K562 (cell line): ENCODE data around the gene GCDH. TPM values are rescaled to one million over a fixed set of nuclear protein-coding genes. Genes with fewer than 3 reads are reported as not detected.

Experiments used
- CC2D1A ChIP-seq: fragments of 450-650 bp; IDR thresholded peaks from 2 replicates; pipeline ENCODE4 v1.6.1; 2017; ENCODE audit warnings: mild to moderate bottlenecking
- FIP1L1 ChIP-seq: fragments of 200-400 bp; formaldehyde crosslinking; IDR thresholded peaks from 2 replicates; pipeline ENCODE4 v1.6.1; 2018; ENCODE audit warnings: mild to moderate bottlenecking, low read depth, low read length; ENCODE audit not compliant: poor library complexity, severe bottlenecking
- HINFP ChIP-seq: fragments of 450-650 bp; conservative IDR thresholded peaks from 2 replicates; pipeline ENCODE4 v1.6.1; 2016; ENCODE audit warnings: missing genetic modification characterization, low read depth, mild to moderate bottlenecking, control low read depth, missing compliant biosample characterization
- MAZ ChIP-seq, 2 experiments: fragments of 450-650 bp in 1 of 2; sonication (generic) in 1 of 2; formaldehyde crosslinking; IDR thresholded peaks in 1 of 2; conservative IDR thresholded peaks in 1 of 2; 2 replicates each; pipeline versions ENCODE4 v1.4.0 to v1.5.0; 2020; ENCODE audit warnings: mild to moderate bottlenecking in 1 of 2, missing genetic modification reagents in 1 of 2
- TARDBP ChIP-seq: fragments of 450-650 bp; IDR thresholded peaks from 2 replicates; pipeline ENCODE4 v1.6.1; 2016
- VEZF1 ChIP-seq: fragments of 200-800 bp; sonication (Bioruptor generic); IDR thresholded peaks from 2 replicates; pipeline ENCODE4 v1.6.1; 2017; ENCODE audit warnings: missing genetic modification characterization, missing compliant biosample characterization
- ZNF197 ChIP-seq: fragments of 200-800 bp; sonication (Bioruptor generic); IDR thresholded peaks from 2 replicates; pipeline ENCODE4 v1.6.1; 2016; ENCODE audit warnings: low read depth, missing genetic modification characterization, missing compliant biosample characterization
- ZNF696 ChIP-seq: fragments of 250-450 bp; sonication (Bioruptor Pico); conservative IDR thresholded peaks from 2 replicates; pipeline ENCODE4 v1.4.0; 2020; ENCODE audit warnings: mild to moderate bottlenecking, moderate library complexity
- ZNF75A ChIP-seq: fragments of 450-650 bp; formaldehyde crosslinking; IDR thresholded peaks from 2 replicates; pipeline ENCODE4 v1.4.0; 2020; ENCODE audit warnings: mild to moderate bottlenecking
- ZNF780A ChIP-seq: fragments of 250-450 bp; sonication (Bioruptor Pico); IDR thresholded peaks from 2 replicates; pipeline ENCODE4 v1.5.0; 2021; ENCODE audit warnings: mild to moderate bottlenecking
- polyA plus RNA-seq, 8 experiments: library from polyadenylated mRNA; depleted of rRNA in 4 of 8; stranded (reverse) in 5 of 8; unstranded in 3 of 8; fragments of >200 nt; fragmentation: Nextera tagmentation in 2 of 8; fragmentation: Illumina TruSeq in 1 of 8; extraction: Ambion mirVana in 2 of 8; extraction: Trizol in 1 of 8; gene quantifications; 2 replicates each; pipeline versions ENCODE4 v1.2.1 to v1.2.3, GENCODE V29; 2011 to 2014; ENCODE audit warnings: inconsistent platforms in 1 of 8, missing spikeins in 1 of 8
- total RNA-seq, 7 experiments: library from RNA; depleted of rRNA in 6 of 7; stranded (reverse); fragments of >200 nt in 6 of 7; fragmentation: Illumina TruSeq in 2 of 7; extraction: Trizol in 2 of 7; gene quantifications; 2 replicates each; pipeline versions ENCODE4 v1.2.1 to v1.2.3, GENCODE V29; 2011 to 2021; ENCODE audit warnings: low replicate concordance in 1 of 7
- TF ChIP-seq, protein P1 (sequence below): fragments of 450-650 bp; IDR thresholded peaks from 2 replicates; pipeline ENCODE4 v1.6.1; 2016; ENCODE audit warnings: mild to moderate bottlenecking
- TF ChIP-seq, protein P2 (sequence below): fragments of 450-650 bp; IDR thresholded peaks from 2 replicates; pipeline ENCODE4 v1.6.1; 2018; ENCODE audit not compliant: partially characterized antibody
- TF ChIP-seq, protein P3 (sequence below): sonication (generic); formaldehyde crosslinking; IDR thresholded peaks from 2 replicates; pipeline ENCODE4 v1.8.1; 2023; ENCODE audit warnings: mild to moderate bottlenecking, missing genetic modification reagents
- TF ChIP-seq, protein P4 (sequence below): sonication (generic); formaldehyde crosslinking; IDR thresholded peaks from 2 replicates; pipeline ENCODE4 v1.8.0; 2022; ENCODE audit warnings: mild to moderate bottlenecking, low read depth, missing genetic modification reagents

GCDH gene
- total and polyA plus RNA-seq, 9 of the 15 experiments (the other 6 are each of a cell fraction or from before 2014, with no cell fraction given): 2.9 to 50.8 (median 19.1) TPM

- TF ChIP-seq, protein P1, sequence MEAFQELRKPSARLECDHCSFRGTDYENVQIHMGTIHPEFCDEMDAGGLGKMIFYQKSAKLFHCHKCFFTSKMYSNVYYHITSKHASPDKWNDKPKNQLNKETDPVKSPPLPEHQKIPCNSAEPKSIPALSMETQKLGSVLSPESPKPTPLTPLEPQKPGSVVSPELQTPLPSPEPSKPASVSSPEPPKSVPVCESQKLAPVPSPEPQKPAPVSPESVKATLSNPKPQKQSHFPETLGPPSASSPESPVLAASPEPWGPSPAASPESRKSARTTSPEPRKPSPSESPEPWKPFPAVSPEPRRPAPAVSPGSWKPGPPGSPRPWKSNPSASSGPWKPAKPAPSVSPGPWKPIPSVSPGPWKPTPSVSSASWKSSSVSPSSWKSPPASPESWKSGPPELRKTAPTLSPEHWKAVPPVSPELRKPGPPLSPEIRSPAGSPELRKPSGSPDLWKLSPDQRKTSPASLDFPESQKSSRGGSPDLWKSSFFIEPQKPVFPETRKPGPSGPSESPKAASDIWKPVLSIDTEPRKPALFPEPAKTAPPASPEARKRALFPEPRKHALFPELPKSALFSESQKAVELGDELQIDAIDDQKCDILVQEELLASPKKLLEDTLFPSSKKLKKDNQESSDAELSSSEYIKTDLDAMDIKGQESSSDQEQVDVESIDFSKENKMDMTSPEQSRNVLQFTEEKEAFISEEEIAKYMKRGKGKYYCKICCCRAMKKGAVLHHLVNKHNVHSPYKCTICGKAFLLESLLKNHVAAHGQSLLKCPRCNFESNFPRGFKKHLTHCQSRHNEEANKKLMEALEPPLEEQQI: no peak
- peak; percentile 80 for TF ChIP-seq ZNF197
- no peak for TF ChIP-seq ZNF780A (CRISPR knock-in tag)
- TF ChIP-seq CC2D1A: no peak
- no peak for TF ChIP-seq ZNF696 (CRISPR knock-in tag)
- TF ChIP-seq, protein P2, sequence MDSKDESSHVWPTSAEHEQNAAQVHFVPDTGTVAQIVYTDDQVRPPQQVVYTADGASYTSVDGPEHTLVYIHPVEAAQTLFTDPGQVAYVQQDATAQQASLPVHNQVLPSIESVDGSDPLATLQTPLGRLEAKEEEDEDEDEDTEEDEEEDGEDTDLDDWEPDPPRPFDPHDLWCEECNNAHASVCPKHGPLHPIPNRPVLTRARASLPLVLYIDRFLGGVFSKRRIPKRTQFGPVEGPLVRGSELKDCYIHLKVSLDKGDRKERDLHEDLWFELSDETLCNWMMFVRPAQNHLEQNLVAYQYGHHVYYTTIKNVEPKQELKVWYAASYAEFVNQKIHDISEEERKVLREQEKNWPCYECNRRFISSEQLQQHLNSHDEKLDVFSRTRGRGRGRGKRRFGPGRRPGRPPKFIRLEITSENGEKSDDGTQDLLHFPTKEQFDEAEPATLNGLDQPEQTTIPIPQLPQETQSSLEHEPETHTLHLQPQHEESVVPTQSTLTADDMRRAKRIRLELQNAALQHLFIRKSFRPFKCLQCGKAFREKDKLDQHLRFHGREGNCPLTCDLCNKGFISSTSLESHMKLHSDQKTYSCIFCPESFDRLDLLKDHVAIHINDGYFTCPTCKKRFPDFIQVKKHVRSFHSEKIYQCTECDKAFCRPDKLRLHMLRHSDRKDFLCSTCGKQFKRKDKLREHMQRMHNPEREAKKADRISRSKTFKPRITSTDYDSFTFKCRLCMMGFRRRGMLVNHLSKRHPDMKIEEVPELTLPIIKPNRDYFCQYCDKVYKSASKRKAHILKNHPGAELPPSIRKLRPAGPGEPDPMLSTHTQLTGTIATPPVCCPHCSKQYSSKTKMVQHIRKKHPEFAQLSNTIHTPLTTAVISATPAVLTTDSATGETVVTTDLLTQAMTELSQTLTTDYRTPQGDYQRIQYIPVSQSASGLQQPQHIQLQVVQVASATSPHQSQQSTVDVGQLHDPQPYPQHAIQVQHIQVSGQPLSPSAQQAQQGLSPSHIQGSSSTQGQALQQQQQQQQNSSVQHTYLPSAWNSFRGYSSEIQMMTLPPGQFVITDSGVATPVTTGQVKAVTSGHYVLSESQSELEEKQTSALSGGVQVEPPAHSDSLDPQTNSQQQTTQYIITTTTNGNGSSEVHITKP: no peak
- TF ChIP-seq, protein P3, sequence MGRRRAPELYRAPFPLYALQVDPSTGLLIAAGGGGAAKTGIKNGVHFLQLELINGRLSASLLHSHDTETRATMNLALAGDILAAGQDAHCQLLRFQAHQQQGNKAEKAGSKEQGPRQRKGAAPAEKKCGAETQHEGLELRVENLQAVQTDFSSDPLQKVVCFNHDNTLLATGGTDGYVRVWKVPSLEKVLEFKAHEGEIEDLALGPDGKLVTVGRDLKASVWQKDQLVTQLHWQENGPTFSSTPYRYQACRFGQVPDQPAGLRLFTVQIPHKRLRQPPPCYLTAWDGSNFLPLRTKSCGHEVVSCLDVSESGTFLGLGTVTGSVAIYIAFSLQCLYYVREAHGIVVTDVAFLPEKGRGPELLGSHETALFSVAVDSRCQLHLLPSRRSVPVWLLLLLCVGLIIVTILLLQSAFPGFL (CRISPR knock-in tag): no peak
- peak; percentile 29; the same call in 1 of the 2 replicates for TF ChIP-seq VEZF1 (CRISPR knock-in tag)
- no peak for TF ChIP-seq FIP1L1
- TF ChIP-seq MAZ (CRISPR knock-in tag; conservative IDR thresholded peaks at IDR 0.05 in 1 of 2, IDR thresholded peaks at IDR 0.05 in 1 of 2): peak in 1 of 2 experiments; percentile 57; a peak in 3 of 4 replicates
- no peak for TF ChIP-seq TARDBP
- peak; percentile 65 for TF ChIP-seq HINFP (tag)
- TF ChIP-seq ZNF75A (CRISPR knock-in tag): no peak
- TF ChIP-seq, protein P4, sequence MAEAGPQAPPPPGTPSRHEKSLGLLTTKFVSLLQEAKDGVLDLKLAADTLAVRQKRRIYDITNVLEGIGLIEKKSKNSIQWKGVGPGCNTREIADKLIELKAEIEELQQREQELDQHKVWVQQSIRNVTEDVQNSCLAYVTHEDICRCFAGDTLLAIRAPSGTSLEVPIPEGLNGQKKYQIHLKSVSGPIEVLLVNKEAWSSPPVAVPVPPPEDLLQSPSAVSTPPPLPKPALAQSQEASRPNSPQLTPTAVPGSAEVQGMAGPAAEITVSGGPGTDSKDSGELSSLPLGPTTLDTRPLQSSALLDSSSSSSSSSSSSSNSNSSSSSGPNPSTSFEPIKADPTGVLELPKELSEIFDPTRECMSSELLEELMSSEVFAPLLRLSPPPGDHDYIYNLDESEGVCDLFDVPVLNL (CRISPR knock-in tag): peak; percentile 80; the same call in 1 of the 2 replicates
Observed at GRCh38 chr19:12884926-12885748, 5.8 kb upstream of the GCDH start (continued).
